ENCODE measurements around the gene ZNF365. TPM values are rescaled to one million over a fixed set of nuclear protein-coding genes. Genes with fewer than 3 reads are reported as not detected.

The ZNF365 gene
- total RNA-seq, 1 donor = 9.8 TPM

DNA sequence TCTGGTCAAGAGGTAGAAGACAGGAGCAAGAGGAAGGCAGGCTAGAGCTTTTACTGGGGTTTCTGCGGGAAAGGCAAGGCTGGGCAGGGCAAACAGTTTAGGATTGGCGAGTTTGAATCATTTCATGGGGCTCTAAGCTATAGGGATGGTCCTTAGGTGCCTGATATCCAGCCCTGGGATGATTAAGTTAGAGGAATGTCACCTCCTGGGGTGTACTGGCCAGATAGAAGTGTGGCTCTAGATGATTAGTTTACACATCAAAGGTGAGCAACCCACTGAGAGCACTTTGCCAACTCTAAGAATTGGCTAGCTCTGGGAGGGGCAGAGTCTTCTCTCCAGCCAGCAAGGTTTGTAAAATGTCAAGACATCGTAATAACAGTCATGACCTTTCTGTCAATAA lies 52.4 kb downstream of the ZNF365 start:
- H3K27me3 ChIP-seq (ENCODE audit: insufficient read depth, low read length) = no peaks in the 10 kb centered on the region
- peaks cover 17% of the 10 kb centered on the region for H3K4me1 ChIP-seq (ENCODE audit: insufficient read depth, low read length)
- TF ChIP-seq, protein P1, sequence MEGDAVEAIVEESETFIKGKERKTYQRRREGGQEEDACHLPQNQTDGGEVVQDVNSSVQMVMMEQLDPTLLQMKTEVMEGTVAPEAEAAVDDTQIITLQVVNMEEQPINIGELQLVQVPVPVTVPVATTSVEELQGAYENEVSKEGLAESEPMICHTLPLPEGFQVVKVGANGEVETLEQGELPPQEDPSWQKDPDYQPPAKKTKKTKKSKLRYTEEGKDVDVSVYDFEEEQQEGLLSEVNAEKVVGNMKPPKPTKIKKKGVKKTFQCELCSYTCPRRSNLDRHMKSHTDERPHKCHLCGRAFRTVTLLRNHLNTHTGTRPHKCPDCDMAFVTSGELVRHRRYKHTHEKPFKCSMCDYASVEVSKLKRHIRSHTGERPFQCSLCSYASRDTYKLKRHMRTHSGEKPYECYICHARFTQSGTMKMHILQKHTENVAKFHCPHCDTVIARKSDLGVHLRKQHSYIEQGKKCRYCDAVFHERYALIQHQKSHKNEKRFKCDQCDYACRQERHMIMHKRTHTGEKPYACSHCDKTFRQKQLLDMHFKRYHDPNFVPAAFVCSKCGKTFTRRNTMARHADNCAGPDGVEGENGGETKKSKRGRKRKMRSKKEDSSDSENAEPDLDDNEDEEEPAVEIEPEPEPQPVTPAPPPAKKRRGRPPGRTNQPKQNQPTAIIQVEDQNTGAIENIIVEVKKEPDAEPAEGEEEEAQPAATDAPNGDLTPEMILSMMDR (IDR thresholded peaks at IDR 0.05; ENCODE audit: extremely low read depth, low read depth, low read length) = no peak
- no peaks in the 10 kb centered on the region for H3K79me2 ChIP-seq (ENCODE audit: insufficient read depth, low read length)
- no peaks in the 10 kb centered on the region for H3K36me3 ChIP-seq (ENCODE audit: insufficient read depth, low read length)
- no peak overlapping the region for H2AFZ ChIP-seq (ENCODE audit: low read length)
- DNase-seq (ENCODE audit: insufficient read length, low spot score, missing footprints) = no peak
- no peak overlapping the region for H3K27ac ChIP-seq (ENCODE audit: low read depth, low read length)
- no peaks in the 10 kb centered on the region for H3K9me3 ChIP-seq (ENCODE audit: low read depth, low read length)
- H3K4me2 ChIP-seq (ENCODE audit: insufficient read depth, low read length) = no peak overlapping the region
- no peaks in the 10 kb centered on the region for H4K20me1 ChIP-seq (ENCODE audit: insufficient read depth, low read length)
- no peak overlapping the region for H3K4me3 ChIP-seq (ENCODE audit: insufficient read depth, low read length)

DNA sequence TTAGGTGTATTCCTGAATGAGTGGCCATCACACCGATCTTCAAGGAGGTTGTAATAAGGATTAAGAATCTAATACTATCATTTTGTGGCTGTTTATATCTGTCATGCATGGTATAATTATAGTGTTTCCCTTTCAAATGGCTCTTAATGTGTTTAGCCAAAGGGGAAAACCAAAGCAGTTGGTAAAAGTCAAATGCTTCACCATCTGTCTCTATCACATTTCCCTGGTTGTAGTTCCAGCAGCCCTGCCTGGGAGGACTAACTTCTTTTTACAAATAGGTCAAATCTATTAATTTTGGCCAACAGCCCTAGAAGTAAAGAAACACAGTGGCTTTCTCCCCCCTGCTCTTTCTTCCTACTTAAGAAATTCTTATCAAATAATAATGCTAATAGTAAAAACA lies 56.7 kb downstream of the ZNF365 start:
- H3K79me2 ChIP-seq (ENCODE audit: insufficient read depth, low read length) = no peaks in the 10 kb centered on the region
- H3K36me3 ChIP-seq (ENCODE audit: insufficient read depth, low read length) = no peaks in the 10 kb centered on the region
- no peak for DNase-seq (ENCODE audit: insufficient read length, low spot score, missing footprints)
- no peak overlapping the region for H3K4me2 ChIP-seq (ENCODE audit: insufficient read depth, low read length)
- no peak overlapping the region for H3K4me3 ChIP-seq (ENCODE audit: insufficient read depth, low read length)
- H3K9me3 ChIP-seq (ENCODE audit: low read depth, low read length) = no peaks in the 10 kb centered on the region
- no peak overlapping the region for H3K27ac ChIP-seq (ENCODE audit: low read depth, low read length)
- H2AFZ ChIP-seq (ENCODE audit: low read length) = no peak overlapping the region
- H4K20me1 ChIP-seq (ENCODE audit: insufficient read depth, low read length) = no peaks in the 10 kb centered on the region
- H3K4me1 ChIP-seq (ENCODE audit: insufficient read depth, low read length) = peaks cover 21% of the 10 kb centered on the region
- TF ChIP-seq, protein P1 (IDR thresholded peaks at IDR 0.05; ENCODE audit: extremely low read depth, low read depth, low read length) = no peak
- no peaks in the 10 kb centered on the region for H3K27me3 ChIP-seq (ENCODE audit: insufficient read depth, low read length)

DNA sequence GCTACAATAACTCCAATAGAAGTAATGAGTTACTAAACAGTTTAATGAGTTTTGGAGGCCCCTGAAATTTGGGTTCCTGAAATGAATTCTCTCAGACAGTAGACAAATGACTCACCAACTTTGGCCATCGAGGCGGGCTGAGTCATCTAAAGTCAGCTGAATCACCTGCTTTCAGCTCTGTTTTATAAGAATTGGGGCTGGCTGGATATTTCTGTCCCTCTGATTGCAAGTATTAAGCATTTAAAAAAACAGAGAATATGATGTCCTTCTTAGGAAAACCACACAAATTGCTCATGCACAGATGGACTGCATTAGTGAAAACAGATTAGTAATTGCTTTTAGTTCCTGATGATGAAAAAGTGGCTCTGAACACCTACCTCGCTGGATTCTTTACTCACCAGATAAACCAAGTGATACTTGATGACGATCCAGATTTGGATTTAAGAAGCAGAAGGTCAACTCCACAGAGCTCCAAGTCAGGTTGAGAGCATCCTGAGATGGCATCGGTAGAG lies 59.1 kb downstream of the ZNF365 start:
- H2AFZ ChIP-seq (ENCODE audit: low read length) = no peak overlapping the region
- TF ChIP-seq, protein P1 (IDR thresholded peaks at IDR 0.05; ENCODE audit: extremely low read depth, low read depth, low read length) = no peak
- H3K36me3 ChIP-seq (ENCODE audit: insufficient read depth, low read length) = no peaks in the 10 kb centered on the region
- no peaks in the 10 kb centered on the region for H3K9me3 ChIP-seq (ENCODE audit: low read depth, low read length)
- DNase-seq (ENCODE audit: insufficient read length, low spot score, missing footprints) = peak; percentile 48
- H4K20me1 ChIP-seq (ENCODE audit: insufficient read depth, low read length) = no peaks in the 10 kb centered on the region
- no peaks in the 10 kb centered on the region for H3K27me3 ChIP-seq (ENCODE audit: insufficient read depth, low read length)
- peak overlapping the region; percentile 4 for H3K4me3 ChIP-seq (ENCODE audit: insufficient read depth, low read length)
- peaks cover 16% of the 10 kb centered on the region for H3K4me1 ChIP-seq (ENCODE audit: insufficient read depth, low read length)
- H3K4me2 ChIP-seq (ENCODE audit: insufficient read depth, low read length) = peak overlapping the region; percentile 68
- peak overlapping the region; percentile 62 for H3K27ac ChIP-seq (ENCODE audit: low read depth, low read length)
- H3K79me2 ChIP-seq (ENCODE audit: insufficient read depth, low read length) = no peaks in the 10 kb centered on the region

DNA sequence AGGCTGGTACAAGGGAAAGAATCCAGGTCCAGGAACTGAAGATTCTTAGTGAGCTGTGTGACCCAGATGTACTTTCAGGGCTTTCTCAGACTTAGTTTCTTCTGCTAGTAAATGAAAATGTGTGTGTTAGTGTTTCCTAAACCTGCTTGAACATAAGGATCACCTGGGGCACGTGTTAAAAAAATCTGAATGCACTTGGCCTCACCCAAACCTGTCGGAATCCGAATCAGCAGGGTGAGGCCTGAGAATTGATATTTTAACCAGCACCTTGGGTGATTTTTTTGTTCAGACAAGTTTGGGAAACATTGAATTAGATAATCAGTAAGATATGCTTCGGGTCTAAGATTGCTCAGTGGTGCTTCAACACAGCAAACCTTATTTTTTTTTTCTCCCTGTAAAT lies 59.7 kb downstream of the ZNF365 start:
- Histone ChIP-seq H3K27me3 (ENCODE audit: insufficient read depth, low read length) (no peaks in the 10 kb centered on the region), H3K4me3 (ENCODE audit: insufficient read depth, low read length) (no peak overlapping the region), H3K79me2 (ENCODE audit: insufficient read depth, low read length) (no peaks in the 10 kb centered on the region), H3K4me2 (ENCODE audit: insufficient read depth, low read length) (peak overlapping the region; percentile 68), H3K27ac (ENCODE audit: low read depth, low read length) (peak overlapping the region; percentile 62), H3K9me3 (ENCODE audit: low read depth, low read length) (no peaks in the 10 kb centered on the region), H3K4me1 (ENCODE audit: insufficient read depth, low read length) (peaks cover 16% of the 10 kb centered on the region), H2AFZ (ENCODE audit: low read length) (no peak overlapping the region), H3K36me3 (ENCODE audit: insufficient read depth, low read length) (no peaks in the 10 kb centered on the region), H4K20me1 (ENCODE audit: insufficient read depth, low read length) (no peaks in the 10 kb centered on the region)
- no peak for DNase-seq (ENCODE audit: insufficient read length, low spot score, missing footprints)
- TF ChIP-seq, protein P1 (IDR thresholded peaks at IDR 0.05; ENCODE audit: extremely low read depth, low read depth, low read length) = no peak

Data from osteoblast (primary cell).